CD14-positive monocyte (primary cell): ENCODE results near the gene SFTPB. TPM values are rescaled to one million over a fixed set of nuclear protein-coding genes. Genes with fewer than 3 reads are reported as not detected.

Experiments
- DNase-seq, 3 donors: peaks; one replicate each; pipeline ENCODE4 v3.0.0-alpha.2; 2011 to 2022
- H2AFZ ChIP-seq: 2 replicates; pipeline ENCODE4 v1.6.0; 2012; ENCODE audit warnings: mild to moderate bottlenecking, low read depth, low read length, inconsistent platforms; ENCODE audit not compliant: insufficient read depth, poor library complexity, severe bottlenecking
- H3K27ac ChIP-seq, 2 donors: 1 replicate in 1 of 2; 2 replicates in 1 of 2; pipeline ENCODE4 v1.5.1; 2012 to 2013; ENCODE audit warnings: low read length in 2 of 2, control low read depth in 1 of 2, inconsistent platforms in 1 of 2, low read depth in 1 of 2, mild to moderate bottlenecking in 1 of 2
- H3K27me3 ChIP-seq, 2 donors: one replicate each; pipeline versions ENCODE4 v1.6.0 to v1.6.1; 2011 to 2013; ENCODE audit warnings: low read length in 2 of 2; ENCODE audit not compliant: control insufficient read depth in 2 of 2, insufficient read depth in 2 of 2
- H3K36me3 ChIP-seq, 2 donors: replicated peaks in 1 of 2; 1 replicate in 1 of 2; 2 replicates in 1 of 2; pipeline versions ENCODE4 v1.5.1 to v1.6.1; 2012 to 2013; ENCODE audit warnings: low read length in 2 of 2, control low read depth in 1 of 2, inconsistent platforms in 1 of 2, mild to moderate bottlenecking in 1 of 2; ENCODE audit not compliant: insufficient read depth in 2 of 2, control insufficient read depth in 1 of 2
- H3K4me1 ChIP-seq, 2 donors: 1 replicate in 1 of 2; 2 replicates in 1 of 2; pipeline versions ENCODE4 v1.5.1 to v1.6.1; 2012 to 2013; ENCODE audit warnings: low read length in 2 of 2, control low read depth in 1 of 2, inconsistent platforms in 1 of 2, mild to moderate bottlenecking in 1 of 2, moderate library complexity in 1 of 2; ENCODE audit not compliant: insufficient read depth in 2 of 2, control insufficient read depth in 1 of 2
- H3K4me2 ChIP-seq: replicated peaks from 2 replicates; pipeline ENCODE3; 2012; ENCODE audit warnings: low read length, moderate library complexity, mild to moderate bottlenecking; ENCODE audit not compliant: poor library complexity, severe bottlenecking; ENCODE audit errors: extremely low read depth
- H3K4me3 ChIP-seq, 3 experiments: fragments of 200-600 bp in 1 of 3; sonication (generic) in 1 of 3; replicated peaks in 1 of 3; 1 replicate in 2 of 3; 2 replicates in 1 of 3; pipeline ENCODE4 v1.5.1; 2011 to 2013; ENCODE audit warnings: low read length in 3 of 3, mild to moderate bottlenecking in 3 of 3, control low read depth in 2 of 3, low read depth in 2 of 3, inconsistent platforms in 1 of 3, moderate library complexity in 1 of 3
- H3K79me2 ChIP-seq: 2 replicates; pipeline ENCODE4 v1.6.0; 2012; ENCODE audit warnings: mild to moderate bottlenecking, control low read depth, inconsistent platforms, low read length, moderate library complexity; ENCODE audit not compliant: insufficient read depth
- H3K9ac ChIP-seq: 2 replicates; pipeline ENCODE4 v1.6.0; 2017; ENCODE audit warnings: low read length, mild to moderate bottlenecking; ENCODE audit not compliant: insufficient read depth, poor library complexity, severe bottlenecking
- H3K9me3 ChIP-seq, 2 donors: replicated peaks in 1 of 2; 1 replicate in 1 of 2; 2 replicates in 1 of 2; pipeline versions ENCODE4 v1.5.1 to v1.6.1; 2012 to 2013; ENCODE audit warnings: low read length in 2 of 2, control low read depth in 1 of 2; ENCODE audit not compliant: control insufficient read depth in 1 of 2, insufficient read depth in 1 of 2
- H4K20me1 ChIP-seq: 2 replicates; pipeline ENCODE4 v1.6.0; 2012; ENCODE audit warnings: mild to moderate bottlenecking, low read length, control low read depth, moderate library complexity; ENCODE audit not compliant: insufficient read depth
- H3K27ac Mint-ChIP-seq, 7 donors: one replicate each; pipeline ENCODE4 v1.8.0; 2020; ENCODE audit warnings: mild to moderate bottlenecking in 7 of 7, mixed read lengths in 7 of 7, moderate library complexity in 6 of 7, inconsistent platforms in 2 of 7
- H3K27me3 Mint-ChIP-seq, 3 donors: one replicate each; pipeline ENCODE4 v1.8.0; 2021 to 2022; ENCODE audit warnings: low read depth in 3 of 3, mild to moderate bottlenecking in 3 of 3, mixed read lengths in 3 of 3, moderate library complexity in 3 of 3, inconsistent platforms in 1 of 3
- H3K36me3 Mint-ChIP-seq, 2 donors: one replicate each; pipeline ENCODE4 v1.8.0; 2020; ENCODE audit warnings: mixed read lengths in 2 of 2, inconsistent platforms in 1 of 2, mild to moderate bottlenecking in 1 of 2
- H3K4me1 Mint-ChIP-seq: one replicate; pipeline ENCODE4 v1.8.0; 2020; ENCODE audit warnings: mild to moderate bottlenecking, mixed read lengths
- H3K4me3 Mint-ChIP-seq, 2 donors: one replicate each; pipeline ENCODE4 v1.8.0; 2020; ENCODE audit warnings: mild to moderate bottlenecking in 2 of 2, mixed read lengths in 2 of 2, moderate library complexity in 1 of 2
- H3K9me3 Mint-ChIP-seq, 7 donors: one replicate each; pipeline ENCODE4 v1.8.0; 2020 to 2022; ENCODE audit warnings: mixed read lengths in 7 of 7, mild to moderate bottlenecking in 6 of 7, moderate library complexity in 6 of 7, inconsistent platforms in 2 of 7
- WGBS: methylation state at CpG from one replicate; pipeline ENCODE4 v1.1.5; 2013; ENCODE audit warnings: missing lambda C conversion rate; ENCODE audit not compliant: insufficient coverage; 5-methylcytosine and 5-hydroxymethylcytosine counted together
- intact Hi-C, 2 donors: fragments of 100-400 bp; cut with micrococcal nuclease; formaldehyde crosslinking; loops; one replicate each; pipeline versions ENCODE4 v1.15.0 to v1.15.1; 2023
- polyA plus RNA-seq, 3 donors: library from polyadenylated mRNA; depleted of rRNA in 1 of 3; unstranded in 2 of 3; stranded (reverse) in 1 of 3; fragments of 300-500 nt in 2 of 3; fragments of >200 nt in 1 of 3; fragmentation: Illumina TruSeq in 2 of 3; gene quantifications; 1 replicate in 2 of 3; 2 replicates in 1 of 3; pipeline ENCODE4 v1.2.3, GENCODE V29; 2012 to 2021
- TF ChIP-seq, protein P1 (sequence below): fragments of 200-600 bp; IDR thresholded peaks from one replicate; pipeline ENCODE4 v1.8.0; 2022; ENCODE audit warnings: antibody characterized with exemption, mild to moderate bottlenecking

Gene SFTPB
- polyA plus RNA-seq, 3 donors: 0.18 to 0.47 TPM; not detected in 1

GRCh38 chr2:85666016-85666415 is 2.0 kb downstream of the SFTPB start:
- no peaks in the 10 kb centered on the region for H3K36me3 ChIP-seq

GRCh38 chr2:85665264-85665937 is 2.6 kb downstream of the SFTPB start:
- H3K4me2 ChIP-seq: no peak overlapping the region
- no peak overlapping the region for H3K9ac ChIP-seq
- no peak overlapping the region for H3K27ac ChIP-seq
- H3K27me3 Mint-ChIP-seq: peaks cover 0 to under 1% (median 0%) of the 10 kb centered on the region in 3 donors
- no peak overlapping the region for H2AFZ ChIP-seq
- H3K27me3 ChIP-seq: no peaks in the 10 kb centered on the region
- H3K4me1 ChIP-seq: peaks cover 45 to 53% of the 10 kb centered on the region in 2 donors
- H3K4me3 ChIP-seq: no peak overlapping the region
- intact Hi-C loops: no loop called here
- H3K4me3 Mint-ChIP-seq: no peak overlapping the region
- H3K27ac Mint-ChIP-seq: peak overlapping the region in 3 of 7 donors; percentile 72 to 90 (median 82)
- 95% methylated on average over 8 of the region's 11 CpGs for WGBS
- no peaks in the 10 kb centered on the region for H3K9me3 ChIP-seq
- TF ChIP-seq, protein P1, sequence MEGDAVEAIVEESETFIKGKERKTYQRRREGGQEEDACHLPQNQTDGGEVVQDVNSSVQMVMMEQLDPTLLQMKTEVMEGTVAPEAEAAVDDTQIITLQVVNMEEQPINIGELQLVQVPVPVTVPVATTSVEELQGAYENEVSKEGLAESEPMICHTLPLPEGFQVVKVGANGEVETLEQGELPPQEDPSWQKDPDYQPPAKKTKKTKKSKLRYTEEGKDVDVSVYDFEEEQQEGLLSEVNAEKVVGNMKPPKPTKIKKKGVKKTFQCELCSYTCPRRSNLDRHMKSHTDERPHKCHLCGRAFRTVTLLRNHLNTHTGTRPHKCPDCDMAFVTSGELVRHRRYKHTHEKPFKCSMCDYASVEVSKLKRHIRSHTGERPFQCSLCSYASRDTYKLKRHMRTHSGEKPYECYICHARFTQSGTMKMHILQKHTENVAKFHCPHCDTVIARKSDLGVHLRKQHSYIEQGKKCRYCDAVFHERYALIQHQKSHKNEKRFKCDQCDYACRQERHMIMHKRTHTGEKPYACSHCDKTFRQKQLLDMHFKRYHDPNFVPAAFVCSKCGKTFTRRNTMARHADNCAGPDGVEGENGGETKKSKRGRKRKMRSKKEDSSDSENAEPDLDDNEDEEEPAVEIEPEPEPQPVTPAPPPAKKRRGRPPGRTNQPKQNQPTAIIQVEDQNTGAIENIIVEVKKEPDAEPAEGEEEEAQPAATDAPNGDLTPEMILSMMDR: no peak
- no peaks in the 10 kb centered on the region for H3K79me2 ChIP-seq
- no peaks in the 10 kb centered on the region for H4K20me1 ChIP-seq
- H3K36me3 Mint-ChIP-seq: peaks cover 6 to 10% of the 10 kb centered on the region in 2 donors
- no peaks in the 10 kb centered on the region for H3K36me3 ChIP-seq
- peaks cover 0 to 3% (median 0%) of the 10 kb centered on the region in 7 donors for H3K9me3 Mint-ChIP-seq
- no peak for DNase-seq
- peaks cover 45% of the 10 kb centered on the region for H3K4me1 Mint-ChIP-seq

More at GRCh38 chr2:85666016-85666415, 2.0 kb downstream of the SFTPB start:
- peak overlapping the region; percentile 52 for H3K9ac ChIP-seq
- TF ChIP-seq, protein P1: no peak
- H3K27me3 ChIP-seq: no peaks in the 10 kb centered on the region
- no peak overlapping the region for H3K4me3 ChIP-seq
- H3K79me2 ChIP-seq: no peaks in the 10 kb centered on the region
- H4K20me1 ChIP-seq: no peaks in the 10 kb centered on the region
- intact Hi-C loops: no loop called here
- no peak for DNase-seq
- peak overlapping the region; percentile 34 to 51 for H3K27ac ChIP-seq
- H3K4me2 ChIP-seq: no peak overlapping the region
- 95% methylated on average over 5 of the region's 6 CpGs for WGBS
- peaks cover 0 to 3% (median 0%) of the 10 kb centered on the region in 7 donors for H3K9me3 Mint-ChIP-seq
- H2AFZ ChIP-seq: peak overlapping the region; percentile 57
- H3K27ac Mint-ChIP-seq: peak overlapping the region; percentile 51 to 91 (median 86)
- peaks cover 51 to 59% of the 10 kb centered on the region in 2 donors for H3K4me1 ChIP-seq
- peak overlapping the region in 1 of 2 donors; percentile 71 for H3K4me3 Mint-ChIP-seq
- H3K9me3 ChIP-seq: no peaks in the 10 kb centered on the region
- peaks cover 6 to 10% of the 10 kb centered on the region in 2 donors for H3K36me3 Mint-ChIP-seq
- H3K27me3 Mint-ChIP-seq: peaks cover 0 to 3% (median 0%) of the 10 kb centered on the region in 3 donors
- peaks cover 46% of the 10 kb centered on the region for H3K4me1 Mint-ChIP-seq
